Activated naive CD8-positive, alpha-beta T cell treated with anti-CD3 and anti-CD28 coated beads, Interleukin-2, amount 10 ng/mL, durations not matched to agents 7 days and 5 days (primary cell): Measurements from ENCODE around the gene CPE. TPM values are rescaled to one million over a fixed set of nuclear protein-coding genes. Genes with fewer than 3 reads are reported as not detected.

Source experiments
- ATAC-seq: fragments of 150-1000 bp; cut with Tn5 transposase; one replicate; pipeline ENCODE4 v1.10.0; 2021; ENCODE audit warnings: low read depth, moderate library complexity
- POLR2A ChIA-PET: fragments of 350-600 bp; sonication (Branson Sonifier 250); formaldehyde crosslinking; loops from one replicate; lab custom pipeline; 2021; ENCODE audit warnings: antibody characterized with exemption; lab: Charles Lee
- DNase-seq: peaks from one replicate; pipeline ENCODE4 v3.0.0; 2021
- H3K27ac Mint-ChIP-seq: one replicate; pipeline ENCODE4 v1.8.0; 2022; ENCODE audit warnings: mild to moderate bottlenecking, mixed read lengths
- H3K27me3 Mint-ChIP-seq: one replicate; pipeline ENCODE4 v1.8.0; 2022; ENCODE audit warnings: mild to moderate bottlenecking, moderate library complexity, mixed read lengths
- H3K36me3 Mint-ChIP-seq: one replicate; pipeline ENCODE4 v1.8.0; 2021; ENCODE audit warnings: mild to moderate bottlenecking, mixed read lengths
- H3K4me1 Mint-ChIP-seq: one replicate; pipeline ENCODE4 v1.8.0; 2021; ENCODE audit warnings: mixed read lengths
- H3K4me3 Mint-ChIP-seq: one replicate; pipeline ENCODE4 v1.8.0; 2022; ENCODE audit warnings: mild to moderate bottlenecking, moderate library complexity, mixed read lengths
- H3K9me3 Mint-ChIP-seq: one replicate; pipeline ENCODE4 v1.8.0; 2021; ENCODE audit warnings: mixed read lengths
- total RNA-seq, 2 experiments: library from RNA; stranded (reverse); gene quantifications; one replicate each; pipeline ENCODE4 v1.2.3, GENCODE V29; 2021

The CPE gene
- total RNA-seq, 2 experiments from 2014 or later = not detected

DNA sequence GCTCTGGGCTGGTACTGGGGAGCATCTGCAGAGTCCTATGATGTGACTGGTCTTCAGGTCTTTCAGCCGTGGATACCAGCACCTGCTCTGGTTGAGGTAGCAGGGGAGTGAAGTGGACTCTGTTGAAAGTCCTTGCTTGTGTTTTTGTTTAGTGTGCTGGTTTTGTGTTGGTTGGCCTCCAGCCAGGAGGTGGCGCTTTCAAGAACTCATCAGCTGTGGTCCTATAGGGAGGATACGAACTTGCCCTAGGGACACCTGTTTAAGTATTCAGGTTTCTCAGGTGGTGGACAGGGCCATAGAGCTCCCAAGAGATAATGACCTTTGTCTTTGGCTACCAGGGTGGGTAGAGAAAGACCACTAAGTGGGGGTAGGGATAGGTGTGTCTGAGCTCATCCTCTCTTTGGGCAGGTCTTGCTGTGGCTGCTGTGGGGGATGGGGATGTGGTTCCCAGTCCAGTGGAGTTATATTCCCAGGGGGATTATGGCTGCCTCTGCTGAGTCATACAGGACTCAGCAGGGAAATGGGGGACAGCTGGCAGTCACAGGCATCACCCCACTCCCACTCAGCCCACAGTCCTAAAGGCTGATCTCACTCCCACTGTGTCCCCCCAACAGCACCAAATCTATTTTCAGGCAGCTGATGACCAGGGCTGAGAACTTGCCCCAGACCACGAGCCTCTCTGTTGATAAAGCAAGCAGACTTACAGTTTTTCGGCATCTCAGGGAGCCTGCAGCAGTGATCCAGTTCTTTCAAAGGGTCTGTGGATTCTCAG, 27.3 kb upstream of the CPE start:
- Mint-ChIP-seq H3K9me3 (no peaks in the 10 kb centered on the region), H3K36me3 (no peaks in the 10 kb centered on the region), H3K27me3 (peaks cover 22% of the 10 kb centered on the region), H3K27ac (no peak overlapping the region), H3K4me3 (no peak overlapping the region), H3K4me1 (peaks cover 3% of the 10 kb centered on the region)
- DNase-seq (no peak), ATAC-seq (no peak)
- POLR2A ChIA-PET = no interaction called here

DNA sequence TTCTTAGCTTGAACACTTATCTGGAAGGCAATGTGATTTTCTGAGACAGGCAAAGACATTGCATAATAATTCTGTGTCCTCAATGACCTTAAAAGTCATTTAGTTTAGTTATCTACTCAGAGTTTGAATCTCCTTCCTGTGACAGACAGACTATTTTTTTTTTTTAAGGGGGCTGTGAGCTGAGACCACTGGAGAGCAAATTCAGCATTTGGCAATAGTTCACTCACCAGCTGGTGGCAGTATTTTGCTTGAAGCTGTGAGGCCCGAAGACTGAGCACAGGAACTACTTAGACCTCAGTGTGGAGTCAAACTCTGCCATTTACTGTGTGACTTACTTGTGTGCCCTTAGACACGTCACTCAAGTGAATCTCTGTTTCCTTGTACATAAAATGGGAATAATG, 22.9 kb upstream of the CPE start:
- ATAC-seq = peak; percentile 54
- Mint-ChIP-seq H3K27ac (no peak overlapping the region), H3K9me3 (no peaks in the 10 kb centered on the region), H3K36me3 (no peaks in the 10 kb centered on the region), H3K4me3 (no peak overlapping the region), H3K27me3 (peaks cover 37% of the 10 kb centered on the region), H3K4me1 (peaks cover 3% of the 10 kb centered on the region)
- DNase-seq = no peak
- POLR2A ChIA-PET = no interaction called here

DNA sequence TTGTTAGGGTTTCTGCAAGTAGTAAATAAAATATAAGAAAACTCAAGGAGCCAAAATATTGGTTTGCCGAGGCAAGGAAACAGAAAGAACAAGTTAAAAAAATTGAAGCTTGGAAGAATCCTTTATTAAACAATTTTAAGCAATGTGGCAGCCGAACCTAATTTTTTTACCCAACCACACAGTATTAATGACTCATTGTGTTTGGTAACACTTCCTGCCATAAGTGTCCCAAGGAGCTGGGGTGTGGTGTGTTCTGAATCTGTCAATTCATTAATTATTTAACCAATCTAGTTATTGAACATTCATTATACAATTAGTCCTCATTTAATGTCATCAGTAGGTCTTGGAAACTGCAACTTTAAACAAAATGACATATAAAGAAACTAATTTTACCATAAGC, 19.3 kb upstream of the CPE start:
- no peak for DNase-seq
- POLR2A ChIA-PET = no interaction called here
- peaks cover 39% of the 10 kb centered on the region for H3K27me3 Mint-ChIP-seq
- no peaks in the 10 kb centered on the region for H3K9me3 Mint-ChIP-seq
- ATAC-seq = no peak
- no peak overlapping the region for H3K27ac Mint-ChIP-seq
- no peak overlapping the region for H3K4me3 Mint-ChIP-seq
- H3K36me3 Mint-ChIP-seq = no peaks in the 10 kb centered on the region
- H3K4me1 Mint-ChIP-seq = peaks cover 1% of the 10 kb centered on the region

DNA sequence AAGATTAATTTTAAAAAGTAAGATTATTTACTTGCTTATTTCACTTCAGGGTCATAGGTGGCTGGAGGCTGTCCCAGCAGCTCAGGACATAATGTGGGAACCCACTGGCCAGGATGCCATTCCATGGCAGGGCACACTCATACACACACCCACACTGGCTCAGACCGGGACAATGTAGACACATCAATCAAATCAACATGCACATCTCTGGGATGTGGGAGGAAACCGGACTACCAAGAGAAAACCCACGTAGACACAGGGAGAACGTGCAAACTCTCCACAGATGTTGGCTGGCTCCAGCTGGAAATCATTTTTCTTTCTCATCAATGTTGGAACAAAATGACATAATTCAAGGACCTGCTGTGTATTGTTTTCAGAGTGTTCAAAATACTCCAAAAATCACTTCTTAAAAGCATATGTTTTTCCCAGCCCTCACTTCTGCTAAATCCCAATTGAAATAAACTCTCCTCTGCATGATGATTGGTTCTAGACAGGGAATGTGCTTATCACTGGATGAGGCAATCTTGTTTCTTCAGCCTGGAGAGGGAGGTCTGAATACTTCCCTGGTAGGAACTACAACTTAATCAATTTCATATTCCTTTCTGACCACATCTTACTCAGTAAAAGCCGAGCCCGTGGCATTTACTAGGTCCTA, 18.6 kb upstream of the CPE start:
- DNase-seq = no peak
- peaks cover 37% of the 10 kb centered on the region for H3K27me3 Mint-ChIP-seq
- no peaks in the 10 kb centered on the region for H3K9me3 Mint-ChIP-seq
- H3K4me1 Mint-ChIP-seq = peaks cover 1% of the 10 kb centered on the region
- no peak for ATAC-seq
- no peak overlapping the region for H3K27ac Mint-ChIP-seq
- POLR2A ChIA-PET = no interaction called here
- H3K4me3 Mint-ChIP-seq = no peak overlapping the region
- H3K36me3 Mint-ChIP-seq = no peaks in the 10 kb centered on the region

DNA sequence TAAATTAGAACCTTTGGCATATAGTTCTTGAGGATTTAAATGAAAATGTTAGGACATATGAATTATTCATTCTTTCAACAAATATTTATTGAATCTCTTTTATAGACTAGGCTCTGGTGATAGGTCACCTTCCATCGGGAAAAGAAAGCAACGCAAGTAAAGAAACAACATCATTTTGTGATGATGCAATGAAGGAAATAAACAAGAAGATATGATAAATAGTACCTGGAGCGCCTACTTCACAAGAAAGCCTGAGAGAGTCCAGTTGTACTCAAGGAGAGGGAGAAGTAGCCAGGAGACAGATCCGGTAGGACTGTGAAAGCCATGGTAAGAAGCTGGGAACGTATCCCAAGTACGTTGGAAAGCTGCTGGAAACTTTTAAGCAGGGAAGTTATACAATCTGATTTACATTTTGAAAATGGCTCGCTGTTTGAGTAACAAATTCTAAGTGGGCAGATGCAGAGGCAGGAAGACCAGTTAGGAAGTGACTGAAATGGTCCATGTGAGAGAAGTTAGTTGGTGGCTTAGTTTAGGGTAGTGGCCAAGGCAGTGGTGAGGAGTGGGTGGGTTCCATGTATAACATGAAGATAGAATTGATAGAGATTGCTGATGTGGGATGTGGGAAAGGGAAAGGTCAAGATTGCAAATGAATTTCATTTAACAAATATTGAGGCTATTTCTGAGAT, 17.7 kb upstream of the CPE start:
- no peaks in the 10 kb centered on the region for H3K9me3 Mint-ChIP-seq
- no peaks in the 10 kb centered on the region for H3K36me3 Mint-ChIP-seq
- DNase-seq = no peak
- no peak overlapping the region for H3K4me3 Mint-ChIP-seq
- H3K27ac Mint-ChIP-seq = no peak overlapping the region
- H3K27me3 Mint-ChIP-seq = peaks cover 28% of the 10 kb centered on the region
- POLR2A ChIA-PET = no interaction called here
- H3K4me1 Mint-ChIP-seq = peaks cover under 1% of the 10 kb centered on the region
- ATAC-seq = no peak

DNA sequence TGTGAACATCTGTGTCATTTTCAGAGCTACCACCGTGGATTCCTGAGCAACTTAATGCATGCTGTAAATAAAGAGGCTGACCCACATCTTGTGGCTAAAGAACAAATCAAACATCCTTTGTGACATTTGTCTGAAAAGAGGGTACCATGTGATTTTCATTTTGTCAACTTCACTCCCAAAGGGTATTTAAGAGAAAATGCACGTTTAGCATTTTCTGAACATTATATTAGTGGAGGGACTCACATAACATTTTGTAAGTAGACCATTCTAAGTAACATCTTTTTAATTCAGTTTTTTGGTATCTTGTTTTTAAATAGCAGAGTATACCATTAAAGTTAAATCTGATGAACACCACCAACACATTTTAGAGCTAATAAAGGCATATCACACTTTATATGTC, 17.0 kb upstream of the CPE start:
- POLR2A ChIA-PET = no interaction called here
- no peak for ATAC-seq

DNA sequence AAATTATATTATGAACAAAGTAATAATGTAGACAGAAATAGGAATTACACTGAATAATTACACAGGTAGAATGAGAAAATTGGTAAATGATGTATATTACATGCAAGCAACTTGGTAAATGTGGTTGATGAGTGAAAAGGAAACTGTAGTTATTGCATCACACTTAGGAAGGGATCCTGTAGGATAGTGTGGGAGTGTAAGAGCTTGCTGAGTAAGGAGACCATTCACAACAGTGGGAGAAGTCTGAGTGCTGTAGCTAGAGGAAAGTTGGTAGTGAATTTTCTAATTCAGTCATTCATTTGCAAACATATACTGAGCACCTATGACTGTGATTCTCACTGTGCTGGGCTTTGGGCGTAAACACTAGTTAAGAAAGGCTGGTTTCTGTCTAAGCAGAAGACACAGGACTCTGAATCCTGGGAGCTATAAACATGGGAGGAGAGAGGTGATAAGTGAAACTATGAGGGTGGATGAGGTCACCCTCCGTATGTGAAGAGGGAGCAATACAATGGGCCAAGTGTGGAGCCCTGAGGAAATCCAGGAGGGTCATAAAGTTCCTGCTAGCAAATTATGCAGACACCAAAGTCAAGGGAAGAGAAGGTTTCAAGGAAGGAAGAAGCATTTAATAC, 14.2 kb upstream of the CPE start:
- H3K4me1 Mint-ChIP-seq = no peaks in the 10 kb centered on the region
- DNase-seq (no peak), ATAC-seq (no peak)
- POLR2A ChIA-PET = no interaction called here
- no peaks in the 10 kb centered on the region for H3K9me3 Mint-ChIP-seq
- H3K4me3 Mint-ChIP-seq = no peak overlapping the region
- peaks cover 16% of the 10 kb centered on the region for H3K27me3 Mint-ChIP-seq
- no peak overlapping the region for H3K27ac Mint-ChIP-seq
- H3K36me3 Mint-ChIP-seq = no peaks in the 10 kb centered on the region

More for the DNA sequence above, 17.0 kb upstream of the CPE start:
- Mint-ChIP-seq H3K9me3 (no peaks in the 10 kb centered on the region), H3K4me3 (no peak overlapping the region), H3K27ac (no peak overlapping the region), H3K4me1 (no peaks in the 10 kb centered on the region), H3K27me3 (peaks cover 27% of the 10 kb centered on the region), H3K36me3 (no peaks in the 10 kb centered on the region)
- no peak for DNase-seq

DNA sequence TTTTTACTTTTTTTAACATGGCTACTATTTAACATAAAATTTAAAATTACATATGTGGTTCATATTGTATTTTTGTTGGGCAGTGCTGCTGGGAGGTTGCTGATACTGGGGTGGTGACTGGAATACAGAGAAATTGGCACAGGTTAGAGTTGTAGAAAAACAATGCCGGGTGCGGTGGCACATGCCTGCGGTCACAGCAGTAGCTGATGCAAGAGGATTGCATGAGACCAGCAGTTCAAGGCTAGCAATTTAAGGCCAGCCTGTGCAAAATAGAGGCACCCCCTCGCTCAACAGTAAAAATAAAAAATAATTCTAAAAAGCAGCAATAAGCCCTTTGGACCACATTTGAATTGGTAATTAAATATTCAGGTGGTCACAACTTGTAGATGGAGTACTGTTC, 11.8 kb upstream of the CPE start:
- no peak for DNase-seq
- POLR2A ChIA-PET = no interaction called here
- no peaks in the 10 kb centered on the region for H3K36me3 Mint-ChIP-seq
- no peaks in the 10 kb centered on the region for H3K9me3 Mint-ChIP-seq
- no peak for ATAC-seq
- no peaks in the 10 kb centered on the region for H3K4me1 Mint-ChIP-seq
- no peak overlapping the region for H3K4me3 Mint-ChIP-seq
- H3K27ac Mint-ChIP-seq = no peak overlapping the region
- H3K27me3 Mint-ChIP-seq = peaks cover 12% of the 10 kb centered on the region

DNA sequence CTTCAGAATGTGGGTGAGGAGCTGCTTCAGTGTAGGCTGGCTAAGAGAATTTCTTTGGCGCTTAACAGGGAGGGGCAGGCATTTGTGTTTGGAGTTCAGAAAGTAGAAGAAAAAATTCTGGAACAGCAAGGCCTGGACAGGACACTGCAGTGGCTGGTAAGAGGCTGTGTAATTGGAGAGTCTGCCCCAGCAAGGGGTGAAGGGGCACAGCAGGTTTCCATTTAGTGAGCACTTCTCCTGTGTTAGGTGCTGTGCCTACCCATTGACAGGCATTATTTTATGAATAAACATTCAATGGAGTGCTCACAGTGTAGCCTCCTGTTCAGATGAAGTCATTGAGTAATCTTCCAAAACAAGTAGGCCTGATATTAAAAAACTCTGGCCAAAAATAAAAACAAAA, 10.7 kb upstream of the CPE start:
- DNase-seq = no peak
- Mint-ChIP-seq H3K36me3 (no peaks in the 10 kb centered on the region), H3K27me3 (peaks cover 14% of the 10 kb centered on the region), H3K27ac (no peak overlapping the region), H3K4me3 (no peak overlapping the region), H3K4me1 (no peaks in the 10 kb centered on the region), H3K9me3 (no peaks in the 10 kb centered on the region)
- POLR2A ChIA-PET = no interaction called here
- ATAC-seq = no peak

DNA sequence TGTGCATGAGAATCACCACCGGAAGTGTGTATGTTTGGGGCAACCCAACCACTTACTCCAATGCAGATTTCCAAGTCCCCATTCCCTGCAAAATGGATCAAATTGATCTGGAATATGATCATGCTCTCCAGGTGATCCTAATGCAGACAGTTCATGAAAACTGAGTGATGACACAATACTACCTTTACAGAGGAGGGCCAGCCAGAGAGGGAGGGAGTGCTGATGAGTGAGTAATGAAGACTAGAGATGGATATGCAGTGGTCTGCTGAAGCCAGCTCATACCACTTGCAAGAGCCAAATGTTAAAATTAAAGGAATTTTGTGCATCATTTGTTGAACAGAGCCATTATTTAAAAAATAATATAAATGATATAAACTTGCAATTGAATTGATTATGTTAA, 10.2 kb upstream of the CPE start:
- no peak overlapping the region for H3K4me3 Mint-ChIP-seq
- H3K27ac Mint-ChIP-seq = no peak overlapping the region
- peaks cover 12% of the 10 kb centered on the region for H3K27me3 Mint-ChIP-seq
- no peak for DNase-seq
- ATAC-seq = no peak
- POLR2A ChIA-PET = no interaction called here
- H3K36me3 Mint-ChIP-seq = no peaks in the 10 kb centered on the region
- no peaks in the 10 kb centered on the region for H3K4me1 Mint-ChIP-seq
- H3K9me3 Mint-ChIP-seq = no peaks in the 10 kb centered on the region

DNA sequence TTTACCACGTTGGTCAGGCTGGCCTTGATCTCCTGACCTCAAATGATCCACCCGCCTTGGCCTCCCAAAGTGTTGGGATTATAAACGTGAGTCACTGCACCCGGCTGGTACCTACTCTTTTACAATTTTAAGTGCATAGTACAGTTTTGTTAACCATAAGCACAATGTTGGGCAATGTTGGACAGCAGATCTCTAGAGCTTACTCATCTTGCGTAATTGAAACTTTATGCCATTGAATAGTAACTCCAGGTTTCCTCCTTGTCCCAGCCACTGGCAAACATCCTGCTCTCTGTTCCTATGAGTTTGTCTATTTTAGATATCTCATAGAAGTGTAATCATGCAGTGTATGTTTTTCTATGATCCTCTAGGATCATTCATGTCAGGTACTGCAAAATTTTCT, 9.3 kb upstream of the CPE start:
- POLR2A ChIA-PET = no interaction called here
- H3K4me1 Mint-ChIP-seq = no peaks in the 10 kb centered on the region
- DNase-seq (no peak), ATAC-seq (no peak)
- no peak overlapping the region for H3K4me3 Mint-ChIP-seq
- peaks cover 19% of the 10 kb centered on the region for H3K27me3 Mint-ChIP-seq
- no peak overlapping the region for H3K27ac Mint-ChIP-seq
- no peaks in the 10 kb centered on the region for H3K36me3 Mint-ChIP-seq
- no peaks in the 10 kb centered on the region for H3K9me3 Mint-ChIP-seq

DNA sequence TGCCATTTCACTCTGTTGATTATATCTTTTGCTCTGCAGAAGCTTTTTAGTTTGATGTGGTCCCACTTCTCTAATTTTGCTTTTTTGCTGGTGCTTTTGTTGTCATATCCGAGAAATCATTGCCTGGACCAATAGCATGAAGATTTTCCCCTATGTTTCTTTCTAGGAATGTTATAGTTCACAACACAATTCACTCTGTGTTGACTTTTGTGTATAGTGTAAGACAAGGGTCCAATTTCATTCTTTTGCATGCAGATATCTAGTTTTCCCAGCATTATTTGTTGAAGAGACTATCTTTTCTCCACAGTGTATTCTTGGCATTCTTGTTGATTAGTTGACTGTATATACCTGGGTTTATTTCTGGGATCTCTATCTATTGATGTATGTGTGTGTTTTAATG, 8.3 kb upstream of the CPE start:
- peaks cover 27% of the 10 kb centered on the region for H3K27me3 Mint-ChIP-seq
- ATAC-seq = no peak
- H3K4me1 Mint-ChIP-seq = peaks cover 4% of the 10 kb centered on the region
- H3K9me3 Mint-ChIP-seq = no peaks in the 10 kb centered on the region
- no peaks in the 10 kb centered on the region for H3K36me3 Mint-ChIP-seq
- H3K4me3 Mint-ChIP-seq = no peak overlapping the region
- H3K27ac Mint-ChIP-seq = no peak overlapping the region
- DNase-seq = no peak
- POLR2A ChIA-PET = no interaction called here

DNA sequence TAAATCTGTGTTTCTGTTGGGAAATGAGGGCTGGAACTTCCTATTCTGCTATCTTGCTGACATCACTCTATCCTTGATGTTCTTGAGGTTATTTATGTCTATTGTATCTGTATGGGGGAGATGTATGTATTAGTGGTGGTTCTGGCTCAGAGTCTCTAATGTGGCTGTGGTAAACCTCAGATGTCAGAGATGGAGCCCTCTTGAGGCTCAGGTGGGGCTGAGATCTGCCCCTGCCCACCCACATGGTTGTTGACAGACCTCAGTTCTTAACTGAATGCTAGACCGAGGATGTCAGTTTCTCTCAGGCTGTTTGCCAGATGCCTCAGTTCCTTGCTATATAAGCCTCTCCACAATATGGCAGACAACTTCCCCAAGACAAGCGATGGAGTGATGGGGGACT, 3.3 kb upstream of the CPE start:
- ATAC-seq (no peak), DNase-seq (no peak)
- Mint-ChIP-seq H3K27me3 (peaks cover 66% of the 10 kb centered on the region), H3K4me3 (no peak overlapping the region), H3K9me3 (no peaks in the 10 kb centered on the region), H3K27ac (no peak overlapping the region), H3K36me3 (no peaks in the 10 kb centered on the region), H3K4me1 (peaks cover 9% of the 10 kb centered on the region)
- POLR2A ChIA-PET = no interaction called here
